HG02571 (cell line): Measurements from ENCODE around the gene BDP1.
"Not testable (repeated sequence)": the region's sequence is repeated elsewhere in the genome, so short reads cannot be mapped to it uniquely, and the experiment has no call there.

Experiments
- ATAC-seq: cut with Tn5 transposase; IDR thresholded peaks from one replicate; pipeline ENCODE4 v1.9.1; 2021; ENCODE audit warnings: mild to moderate bottlenecking, moderate library complexity; ENCODE audit not compliant: unreplicated experiment

Gene BDP1

DNA sequence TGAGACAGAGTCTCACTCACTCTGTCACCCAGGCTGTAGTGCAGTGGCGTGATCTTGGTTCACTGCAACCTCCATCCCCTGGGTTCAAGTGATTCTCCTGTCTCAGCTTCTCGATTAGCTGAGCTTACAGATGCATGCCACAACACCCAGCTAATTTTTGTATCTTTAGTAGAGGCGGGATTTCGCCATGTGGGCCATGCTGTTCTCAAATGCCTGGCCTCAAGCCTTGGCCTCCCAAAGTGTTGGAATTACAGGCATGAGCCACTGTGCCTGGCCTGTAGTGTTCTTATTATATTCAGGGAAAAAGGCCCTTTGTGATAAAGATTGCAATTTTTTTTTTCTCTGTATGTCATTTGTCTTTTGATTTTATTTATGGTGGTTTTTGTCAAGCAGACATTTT is 107.7 kb downstream of the BDP1 start:
- no peak for ATAC-seq

DNA sequence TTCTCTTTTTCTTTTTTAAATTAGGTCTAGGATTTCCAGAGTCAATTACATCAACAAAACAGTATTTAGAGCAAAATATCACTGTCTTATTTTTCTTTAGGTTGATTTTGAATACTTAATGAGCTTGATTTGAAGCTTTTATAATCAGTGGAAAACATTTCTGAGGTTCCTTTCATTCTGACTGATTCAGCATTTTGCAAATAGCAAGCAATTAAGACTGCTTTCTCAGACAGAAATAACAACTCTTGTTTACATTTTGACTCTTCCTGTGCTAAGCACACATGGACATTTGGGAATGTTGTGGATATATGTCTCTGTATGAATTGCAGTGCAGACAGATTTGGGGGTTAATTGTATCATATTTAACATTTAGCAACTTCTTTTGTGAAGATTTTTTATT is 109.4 kb downstream of the BDP1 start:
- no peak for ATAC-seq

DNA sequence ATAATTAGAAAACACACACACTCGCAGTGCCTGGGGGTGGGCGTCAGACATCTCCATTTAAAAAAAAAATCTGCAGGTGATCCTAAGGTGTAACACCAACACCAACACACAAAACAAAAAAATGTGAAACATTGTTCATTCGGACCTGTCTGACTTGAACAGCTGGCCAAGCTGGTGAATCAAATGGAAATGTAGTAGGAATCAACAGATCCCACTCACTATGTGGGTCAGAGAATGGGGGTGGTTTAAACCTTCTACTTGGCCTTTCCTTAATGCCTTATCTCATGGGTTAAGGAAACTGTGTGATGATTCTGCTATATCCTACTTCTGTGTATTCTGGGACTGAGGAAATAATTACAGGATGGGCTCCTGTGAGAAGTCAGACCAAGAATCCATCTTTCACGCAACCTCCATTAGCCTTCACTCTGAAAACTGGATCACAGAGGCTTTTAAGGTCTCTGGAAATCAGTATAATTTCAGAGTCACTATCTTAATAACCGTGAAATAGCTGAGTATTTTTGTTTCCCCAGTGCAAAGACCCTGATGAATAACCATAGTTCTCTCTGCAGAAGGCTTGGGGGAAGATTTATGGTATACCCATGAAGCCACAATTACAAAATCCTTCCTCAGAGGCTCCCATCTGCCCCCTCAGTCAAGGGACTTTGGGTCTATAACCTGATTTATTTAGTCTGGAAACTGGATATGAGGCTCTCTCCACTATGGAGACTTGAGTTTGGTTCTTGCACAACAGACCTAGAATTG is 114.5 kb downstream of the BDP1 start:
- ATAC-seq = no peak

DNA sequence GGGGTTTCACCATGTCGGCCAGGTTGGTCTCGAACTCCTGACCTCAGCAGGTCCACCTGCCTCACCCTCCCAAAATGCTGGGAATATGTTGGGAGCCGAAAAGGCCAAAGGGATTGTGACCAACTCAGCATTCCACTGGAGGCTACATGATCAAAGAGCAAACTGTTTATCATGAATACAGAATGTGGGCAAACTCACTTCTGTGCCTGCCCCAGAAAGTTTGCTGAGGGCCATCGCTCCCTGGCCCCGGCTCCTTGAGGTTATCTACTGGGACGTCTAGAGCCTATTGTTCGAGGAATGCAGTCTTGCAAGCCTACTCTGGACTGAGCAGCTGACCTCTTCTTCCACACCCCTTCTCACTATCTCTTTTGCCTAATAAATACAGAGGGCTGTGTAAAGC is 116.4 kb downstream of the BDP1 start:
- not testable (repeated sequence) for ATAC-seq

DNA sequence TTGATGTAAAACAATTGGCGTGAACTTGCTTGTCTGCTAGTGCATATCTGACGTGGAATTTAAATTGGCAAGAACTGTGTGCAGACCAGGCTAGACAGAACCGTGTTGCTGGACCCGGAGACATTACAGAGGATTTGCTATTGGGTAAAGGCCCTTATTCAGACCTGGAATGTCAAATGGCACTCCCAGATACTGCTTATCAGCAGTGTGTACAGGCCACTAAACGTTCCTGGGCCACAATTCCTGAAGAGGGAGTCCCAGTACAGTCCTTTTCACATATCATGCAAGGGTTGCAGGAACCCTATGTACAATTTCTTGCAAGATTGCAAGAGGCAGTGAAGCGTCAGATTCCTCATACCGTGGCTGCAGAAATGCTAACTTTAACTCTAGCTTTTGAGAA is 118.1 kb downstream of the BDP1 start:
- ATAC-seq = no peak

DNA sequence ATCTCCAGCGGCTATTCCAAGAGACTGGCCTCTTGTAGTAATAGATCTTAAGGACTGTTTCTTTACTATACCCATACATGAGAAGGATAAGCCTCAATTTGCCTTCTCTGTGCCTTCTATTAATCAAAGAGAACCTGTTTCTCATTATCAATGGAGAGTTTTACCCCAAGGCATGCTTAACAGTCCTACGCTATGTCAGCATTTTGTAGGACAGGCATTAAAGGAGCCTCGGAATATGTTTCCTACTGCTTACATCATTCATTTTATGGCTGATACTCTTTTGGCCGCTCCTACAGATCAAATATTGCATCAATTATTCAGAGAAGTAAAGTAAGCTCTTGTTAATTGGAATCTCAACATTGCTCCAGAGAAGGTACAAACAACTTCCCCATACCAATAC is 120.1 kb downstream of the BDP1 start:
- not testable (repeated sequence) for ATAC-seq

DNA sequence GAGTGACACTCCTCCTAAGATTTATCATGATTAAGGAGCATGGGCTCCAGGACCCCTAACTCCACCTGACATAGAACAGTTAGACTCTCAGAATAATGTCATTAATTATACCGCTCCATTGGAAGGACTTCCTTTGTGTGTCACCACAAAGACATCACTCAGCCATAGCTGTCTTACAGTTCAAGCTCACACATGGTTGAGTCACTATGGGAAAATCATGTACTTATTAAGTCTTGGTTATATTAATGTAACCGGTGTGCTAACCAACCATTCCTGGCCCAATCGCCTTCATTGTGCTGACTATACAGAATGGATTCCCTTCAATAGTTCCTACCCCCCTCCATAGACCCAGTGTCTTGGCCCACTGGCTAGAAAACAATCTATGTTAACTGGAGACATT is 120.8 kb downstream of the BDP1 start:
- ATAC-seq = no peak

DNA sequence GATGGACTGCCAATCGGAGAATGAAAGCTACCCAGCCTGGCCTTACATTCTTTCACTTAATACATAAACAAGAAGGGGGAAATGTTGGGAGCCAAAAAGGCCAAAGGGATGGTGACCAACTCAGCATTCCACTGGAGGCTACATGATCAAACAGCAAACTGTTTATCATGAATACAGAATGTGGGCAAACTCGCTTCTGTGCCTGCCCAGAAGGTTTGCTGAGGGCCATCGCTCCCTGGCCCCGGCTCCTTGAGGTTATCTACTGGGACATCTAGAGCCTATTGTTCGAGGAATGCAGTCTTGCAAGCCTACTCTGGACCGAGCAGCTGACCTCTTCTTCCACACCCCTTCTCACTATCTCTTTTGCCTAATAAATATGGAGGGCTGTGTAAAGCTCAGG is 122.4 kb downstream of the BDP1 start:
- ATAC-seq = not testable (repeated sequence)

DNA sequence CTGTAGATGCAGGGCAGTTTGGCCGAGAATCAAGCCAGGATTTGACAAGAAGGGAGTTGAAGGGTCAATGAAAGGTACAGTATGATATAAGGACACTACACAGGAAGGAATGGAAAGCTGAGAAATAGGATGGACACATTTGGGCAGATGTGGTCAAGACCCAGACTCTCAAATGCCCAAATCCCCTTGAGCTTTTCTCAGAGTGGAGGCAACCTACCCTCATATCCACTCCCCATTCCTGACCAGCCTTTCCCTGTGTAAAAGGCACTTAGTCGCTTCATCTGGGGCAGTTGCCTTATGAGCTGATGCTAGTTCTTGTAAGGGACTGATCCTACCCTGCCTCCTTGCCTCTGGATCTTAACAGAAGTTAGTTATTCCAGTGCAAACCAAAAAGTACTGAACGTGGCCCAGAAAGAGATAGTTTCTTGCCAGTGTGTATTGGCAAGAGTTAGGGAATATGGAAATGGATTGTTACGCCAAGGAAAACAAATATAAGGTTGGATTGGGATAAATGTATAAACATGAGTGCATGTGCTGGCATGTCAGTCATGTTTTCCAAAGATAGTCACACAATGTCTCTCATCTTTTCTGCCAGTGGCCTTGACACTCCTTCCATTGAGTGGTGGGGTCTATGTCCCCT is 127.6 kb downstream of the BDP1 start:
- ATAC-seq = no peak

DNA sequence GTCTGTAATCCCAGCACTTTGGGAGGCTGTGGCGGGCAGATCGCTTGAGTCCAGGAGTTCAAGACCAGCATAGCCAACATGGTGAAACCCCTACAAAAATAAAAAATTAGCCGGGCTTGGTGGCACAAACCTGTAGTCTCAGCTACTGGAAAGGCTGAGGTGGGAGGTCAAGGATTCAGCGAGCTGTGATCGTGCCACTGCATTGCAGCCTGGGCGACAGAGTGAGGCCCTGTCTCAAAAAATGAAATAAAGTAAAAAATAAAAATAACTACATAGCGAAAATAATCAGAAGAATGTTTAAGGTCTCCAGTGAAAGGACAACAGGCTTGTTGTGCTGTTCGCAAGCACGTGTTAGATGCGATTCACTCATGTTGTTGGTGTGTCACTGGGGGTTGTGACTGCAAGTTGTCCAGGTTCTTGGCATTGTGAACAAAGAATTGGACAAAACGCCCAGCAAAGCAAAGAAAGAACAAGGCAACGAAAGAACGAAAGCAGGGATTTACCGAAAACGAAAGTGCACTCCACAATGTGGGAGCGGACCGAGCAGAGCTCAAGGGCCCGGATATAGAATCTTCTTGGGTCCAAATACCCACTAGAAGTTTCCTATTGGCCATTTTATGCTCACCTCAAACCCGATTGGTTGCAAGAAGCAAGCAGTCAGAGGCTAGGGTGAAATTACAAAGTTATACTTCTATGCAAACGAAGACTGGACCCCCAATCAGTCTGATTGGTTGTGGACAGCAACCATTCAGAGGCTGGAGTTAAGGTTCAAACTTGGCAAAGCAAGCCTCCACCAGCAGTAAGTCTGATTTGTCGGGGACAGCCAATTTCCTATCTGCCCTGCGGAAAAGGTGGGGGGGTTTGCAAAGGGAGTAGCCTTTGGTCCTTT is 130.8 kb downstream of the BDP1 start:
- ATAC-seq = no peak

DNA sequence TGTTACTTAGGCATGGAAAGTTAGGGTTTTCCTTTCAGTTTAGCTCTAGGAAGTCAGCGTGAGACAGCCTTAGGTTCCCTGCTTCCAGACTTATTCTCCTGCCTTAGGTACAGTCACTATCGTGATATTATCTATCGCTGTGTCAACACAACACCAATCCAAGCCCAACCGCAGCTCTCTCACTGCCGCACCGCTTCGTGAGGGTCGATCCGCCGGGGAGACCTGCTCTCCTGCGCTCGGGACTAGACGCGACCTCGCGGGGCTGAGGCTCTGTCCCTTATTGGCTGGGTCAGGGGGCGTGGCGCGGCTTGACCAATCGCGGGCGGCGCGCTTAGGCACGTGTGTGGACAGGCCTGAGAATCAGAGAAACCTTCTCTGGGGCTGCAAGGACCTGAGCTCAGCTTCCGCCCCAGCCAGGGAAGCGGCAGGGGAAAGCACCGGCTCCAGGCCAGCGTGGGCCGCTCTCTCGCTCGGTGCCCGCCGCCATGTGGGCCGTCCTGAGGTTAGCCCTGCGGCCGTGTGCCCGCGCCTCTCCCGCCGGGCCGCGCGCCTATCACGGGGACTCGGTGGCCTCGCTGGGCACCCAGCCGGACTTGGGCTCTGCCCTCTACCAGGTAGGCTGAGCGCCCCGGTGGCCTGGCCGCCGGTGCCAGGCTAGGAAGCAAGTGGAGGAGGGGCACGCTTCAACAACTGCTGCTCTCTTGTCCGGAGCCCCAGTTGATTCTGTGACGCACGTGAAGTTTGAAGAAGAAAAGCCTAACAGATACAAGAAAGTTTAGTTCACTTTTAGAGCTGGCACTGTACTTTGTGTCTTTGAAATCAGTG is 131.7 kb downstream of the BDP1 start, which contains the start of gene MCCC2:
Gene MCCC2, plus strand, starts transcription at position 400 of the 825 bp plus-strand sequence. Its CDS starts 86 bp downstream, at position 486.
- ATAC-seq = peak; percentile 99

DNA sequence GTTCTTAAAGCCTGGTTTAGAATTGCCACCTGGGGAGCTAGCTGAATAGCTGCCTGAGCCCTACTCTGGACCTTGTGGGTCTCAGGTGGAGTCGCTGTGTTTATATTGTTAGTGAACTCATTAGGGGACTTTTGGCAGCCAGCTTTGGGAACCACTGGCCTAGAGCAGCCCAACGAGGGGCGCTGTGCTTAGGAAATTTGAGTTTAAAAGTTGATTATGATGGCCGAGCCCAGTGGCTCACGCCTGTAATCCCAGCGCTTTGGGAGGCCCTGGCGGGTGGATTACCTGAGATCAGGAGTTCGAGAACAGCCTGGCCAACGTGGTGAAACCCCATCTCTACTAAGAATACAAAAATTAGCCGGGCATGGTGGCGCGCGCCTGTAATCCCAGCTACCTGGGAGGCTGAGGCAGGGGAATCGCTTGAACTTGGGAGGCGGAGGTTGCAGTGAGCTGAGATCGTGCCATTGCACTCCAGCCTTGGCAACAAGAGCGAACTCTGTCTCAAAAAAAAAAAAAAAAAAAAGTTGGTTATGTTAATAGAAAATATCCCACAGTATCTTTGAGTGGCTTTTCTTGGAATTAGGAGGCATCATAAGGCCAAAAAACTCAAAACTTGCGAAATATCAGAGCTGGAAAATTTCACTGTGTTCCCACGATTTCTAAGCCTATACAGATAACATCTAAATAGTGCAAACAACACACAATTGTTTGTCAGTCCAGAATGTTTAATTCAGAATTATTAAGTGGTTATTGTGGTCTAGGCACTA is 132.5 kb downstream of the BDP1 start:
- ATAC-seq = peak; percentile 7

DNA sequence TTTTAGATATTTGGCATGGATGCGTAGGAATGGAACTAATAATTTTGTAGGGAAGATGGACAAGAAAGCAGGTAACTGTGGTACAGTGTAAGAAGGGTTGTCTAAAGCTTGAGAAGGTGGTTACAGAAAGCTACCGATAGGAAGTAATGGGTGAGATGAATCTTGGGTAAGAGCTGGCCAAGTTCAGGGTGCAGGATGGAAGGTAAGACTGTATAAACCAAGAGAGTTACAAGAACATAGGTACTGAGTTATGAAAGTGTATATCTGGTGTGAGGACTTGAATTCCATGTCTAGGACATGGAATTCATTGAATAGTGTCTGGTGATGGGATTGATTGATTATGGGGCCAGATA is 133.1 kb downstream of the BDP1 start:
- ATAC-seq = no peak

DNA sequence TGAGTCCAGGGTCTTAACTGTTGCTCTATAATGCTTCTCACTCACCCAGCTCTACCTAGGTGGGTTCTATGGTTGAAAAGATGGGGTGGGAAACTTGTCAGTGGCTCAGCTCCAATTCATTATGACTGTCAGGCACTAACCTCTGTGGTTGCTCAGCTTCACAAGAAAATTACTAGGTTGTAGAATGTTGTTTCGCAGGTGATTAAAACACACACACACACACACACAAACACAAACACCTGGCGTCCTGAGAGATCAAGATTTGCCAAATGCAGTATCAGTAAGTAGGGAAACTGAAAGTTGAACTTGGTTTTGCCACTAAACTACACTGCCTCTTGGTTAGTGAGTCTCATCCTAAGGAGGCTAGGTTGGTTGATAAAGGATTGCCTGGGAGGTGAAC is 134.5 kb downstream of the BDP1 start:
- ATAC-seq = no peak

DNA sequence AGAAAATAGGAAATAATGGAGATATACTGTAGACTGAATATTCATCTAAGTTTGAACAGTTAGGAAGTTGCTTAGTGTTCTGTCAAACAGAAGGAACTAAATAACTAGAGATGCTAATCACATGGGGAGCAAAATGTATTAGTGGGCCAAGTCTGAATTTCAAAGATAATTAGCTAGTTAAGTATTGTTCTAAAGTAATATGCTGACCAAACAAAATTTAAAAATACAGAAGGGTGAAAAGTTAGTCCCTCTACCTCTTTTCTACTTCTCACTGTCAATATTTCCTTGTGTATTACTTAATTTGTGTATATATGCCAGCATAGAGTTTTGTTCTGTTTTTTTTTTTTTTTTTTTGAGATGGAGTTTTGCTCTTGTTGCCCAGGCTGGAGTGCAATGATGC is 135.6 kb downstream of the BDP1 start:
- ATAC-seq = no peak

DNA sequence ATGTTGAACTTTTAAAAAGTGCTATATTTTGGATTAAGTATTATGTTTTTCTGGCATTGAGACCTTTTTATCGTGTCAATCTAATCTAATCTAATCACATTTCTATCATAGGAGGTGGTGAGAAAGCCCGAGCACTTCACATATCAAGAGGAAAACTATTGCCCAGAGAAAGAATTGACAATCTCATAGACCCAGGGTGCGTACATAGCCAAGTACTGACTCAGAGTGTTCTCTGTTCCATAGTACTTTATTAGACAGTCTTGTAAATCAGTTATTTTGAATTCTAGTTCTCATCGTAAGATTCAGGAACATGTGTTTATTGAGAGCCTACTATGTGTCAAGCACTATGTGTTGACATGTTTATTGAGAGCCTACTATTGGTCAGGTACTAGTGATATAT is 140.7 kb downstream of the BDP1 start:
- no peak for ATAC-seq

DNA sequence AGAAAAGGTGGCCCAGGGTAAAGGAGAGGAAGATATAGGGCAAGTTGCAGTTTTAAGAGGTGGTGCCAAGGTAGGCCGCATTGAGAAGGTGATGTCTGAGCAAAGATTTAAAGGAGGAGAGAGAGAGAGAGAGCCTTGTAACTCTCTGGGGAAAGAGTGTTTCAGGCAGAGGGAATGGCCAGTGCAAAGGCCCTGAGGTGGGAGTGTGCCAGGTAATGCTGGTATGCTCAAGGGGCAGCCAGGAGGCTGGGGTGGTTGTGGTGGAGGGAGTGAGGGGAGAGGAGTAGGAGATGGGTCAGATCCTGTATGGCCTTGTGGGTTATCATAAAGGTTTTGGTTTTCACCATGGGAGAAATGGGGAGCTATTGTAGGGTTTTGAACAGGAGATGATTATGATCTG is 141.6 kb downstream of the BDP1 start:
- ATAC-seq = no peak

DNA sequence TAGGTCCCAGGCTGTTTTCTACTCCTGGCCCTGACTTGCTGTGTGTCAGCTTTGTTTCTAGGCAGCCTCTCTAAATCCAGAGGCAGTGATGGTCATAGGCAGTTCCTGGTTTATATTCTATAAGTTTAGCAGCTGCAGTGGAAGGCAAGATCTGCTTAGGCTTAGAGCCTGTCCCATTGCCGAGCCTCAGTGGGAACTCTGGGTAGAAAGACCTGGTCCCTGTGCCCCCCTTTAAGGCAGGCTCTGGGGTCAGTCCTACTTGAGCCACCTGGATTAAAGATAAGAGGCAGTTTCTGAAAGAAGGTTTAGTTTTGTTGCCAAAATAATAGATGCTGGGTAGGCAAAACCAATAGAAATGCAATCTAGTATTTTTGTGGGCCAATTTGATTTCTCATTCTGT is 145.3 kb downstream of the BDP1 start:
- no peak for ATAC-seq

DNA sequence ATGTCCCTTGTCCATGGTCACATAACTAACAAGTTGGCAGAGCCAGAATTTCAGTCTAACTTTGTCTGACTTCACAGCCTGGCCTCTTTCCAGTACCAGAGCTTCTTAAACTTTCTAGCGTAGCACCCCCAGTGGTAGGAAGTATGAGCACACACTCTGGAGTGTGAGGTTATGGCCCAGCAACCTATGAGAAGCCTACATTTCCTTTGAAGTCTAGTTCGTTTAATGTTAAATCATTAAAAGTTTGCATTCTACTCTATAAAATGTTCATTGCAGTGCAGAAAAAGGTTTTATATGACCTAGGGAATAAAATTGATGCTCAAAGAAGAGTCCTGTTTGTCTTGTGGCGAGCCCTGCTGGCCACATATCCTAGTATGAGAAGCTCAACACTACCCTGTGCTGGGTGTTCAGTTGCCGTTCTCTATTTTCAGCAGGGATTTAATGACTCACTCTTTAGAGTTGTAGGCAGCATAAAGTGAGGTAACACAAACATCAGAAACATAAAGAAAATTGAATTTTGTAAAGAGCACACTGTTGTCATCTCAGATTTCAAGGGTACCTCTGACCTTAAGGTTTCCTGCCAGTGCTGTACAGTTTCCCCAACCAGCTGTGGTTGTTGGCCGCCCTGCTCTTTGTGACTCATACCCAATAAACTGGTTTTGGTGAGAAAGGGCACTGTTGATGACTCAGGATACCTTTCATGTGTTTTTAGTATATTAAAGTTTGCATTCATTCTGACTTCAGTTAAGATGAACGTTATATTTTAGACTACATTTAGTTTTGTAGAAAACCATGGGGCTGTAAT is 146.0 kb downstream of the BDP1 start:
- peak; percentile 93 for ATAC-seq
